ELF-1 (cell line): ENCODE measurements around the gene LDLRAP1.
"Not testable (repeated sequence)": the region's sequence is repeated elsewhere in the genome, so short reads cannot be mapped to it uniquely, and the experiment has no call there.

Experiments
- DNase-seq: peaks from one replicate; pipeline ENCODE4 v3.0.0-alpha.2; 2016; ENCODE audit warnings: low read depth, low spot score

LDLRAP1 gene

GRCh38 chr1:25575191-25575590, 31.8 kb downstream of the LDLRAP1 start:
- no peak for DNase-seq

- no peak for DNase-seq
Observed at GRCh38 chr1:25576459-25577133, 33.2 kb downstream of the LDLRAP1 start.

- DNase-seq, result no peak
Observed at GRCh38 chr1:25577134-25577920, 33.9 kb downstream of the LDLRAP1 start.

DNA sequence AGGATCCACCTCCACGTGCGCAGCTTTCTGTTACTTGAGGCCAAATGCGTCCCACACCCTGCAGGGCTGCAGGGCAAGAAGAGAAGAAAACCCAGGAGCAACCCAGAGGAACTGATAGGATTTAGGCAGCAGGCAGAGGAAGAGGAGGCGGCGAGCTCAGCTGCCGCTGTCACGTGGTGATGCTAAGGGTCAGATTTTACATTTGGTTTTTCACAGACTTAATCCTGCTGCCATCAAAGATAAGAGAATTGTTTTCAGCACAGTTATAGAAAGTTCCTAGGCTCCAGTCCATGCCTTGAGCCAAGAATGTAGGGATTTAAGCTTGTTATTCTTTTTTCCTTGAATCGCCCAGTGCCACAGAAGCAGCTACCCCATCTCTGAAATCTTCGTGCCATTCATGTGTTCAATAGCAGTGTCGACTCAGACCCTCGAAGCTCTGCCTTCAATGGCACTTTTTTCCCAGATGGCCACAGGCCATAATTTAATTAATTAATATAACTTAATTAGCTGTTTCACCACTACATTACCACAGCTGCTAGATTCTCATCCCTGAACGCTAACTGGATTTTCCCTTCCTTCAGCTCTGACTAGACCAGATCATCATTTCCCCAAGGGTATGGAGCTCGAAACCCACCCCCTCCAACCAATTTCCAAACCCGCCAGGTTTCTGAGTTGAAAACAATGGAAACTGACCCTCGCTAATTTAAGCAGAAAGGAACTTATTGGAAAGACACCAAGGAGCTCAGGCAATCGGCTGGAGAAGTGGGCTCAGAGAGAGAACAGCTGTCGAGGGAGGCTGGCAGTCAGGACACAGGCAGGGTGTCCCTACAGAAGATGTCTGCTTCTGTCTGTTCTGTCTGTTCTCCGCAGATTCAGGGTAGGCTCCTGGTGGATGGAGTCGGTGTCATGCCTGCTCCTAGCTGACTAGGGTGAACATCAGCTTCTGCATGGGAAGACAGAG, 36.2 kb downstream of the LDLRAP1 start:
- DNase-seq, result no peak

GRCh38 chr1:25580927-25581326, 37.5 kb downstream of the LDLRAP1 start:
- peak; percentile 47 for DNase-seq

- peak; percentile 18 for DNase-seq
Observed at GRCh38 chr1:25581764-25582163, 38.4 kb downstream of the LDLRAP1 start.

DNA sequence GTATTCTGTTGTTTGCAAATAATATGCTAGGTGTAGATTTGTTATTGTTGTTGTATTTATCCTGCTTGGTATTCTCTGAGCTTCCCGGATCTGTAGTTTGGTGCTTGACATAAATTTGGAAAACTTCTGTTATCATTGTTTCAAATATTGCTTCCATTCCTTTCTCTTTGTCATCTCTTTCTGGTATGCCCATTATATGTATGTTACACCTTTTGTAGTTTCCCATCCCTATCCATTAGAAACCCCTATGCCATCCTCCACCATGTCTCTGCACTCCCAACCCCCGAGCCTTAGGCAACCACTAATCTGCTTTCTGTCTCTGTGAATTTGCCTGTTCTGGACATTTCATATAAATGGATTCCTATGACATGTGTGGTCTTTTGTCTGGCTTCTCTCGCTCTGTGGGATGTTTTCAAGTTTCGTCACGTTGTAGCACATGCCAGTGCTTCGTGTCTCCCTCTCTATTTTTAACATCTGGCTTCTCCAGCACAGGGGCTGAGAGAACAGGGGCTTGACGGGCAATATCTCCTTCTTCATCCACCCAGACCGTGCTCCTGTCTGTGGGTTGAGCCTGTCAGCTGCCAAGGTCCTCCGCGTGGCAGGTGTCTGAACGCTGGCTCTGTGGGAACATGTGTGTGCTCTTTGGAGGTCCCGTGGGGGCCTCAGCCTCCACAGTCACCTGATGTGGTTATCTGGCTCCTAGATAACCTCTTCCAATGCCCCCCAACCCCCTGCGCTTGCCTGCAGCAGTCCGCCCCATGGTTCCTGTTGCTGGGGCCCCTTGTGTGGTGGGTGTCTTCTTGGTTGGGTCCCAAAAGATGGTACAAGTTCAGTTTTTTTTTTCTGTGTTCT, 40.3 kb downstream of the LDLRAP1 start:
- DNase-seq, result no peak

DNA sequence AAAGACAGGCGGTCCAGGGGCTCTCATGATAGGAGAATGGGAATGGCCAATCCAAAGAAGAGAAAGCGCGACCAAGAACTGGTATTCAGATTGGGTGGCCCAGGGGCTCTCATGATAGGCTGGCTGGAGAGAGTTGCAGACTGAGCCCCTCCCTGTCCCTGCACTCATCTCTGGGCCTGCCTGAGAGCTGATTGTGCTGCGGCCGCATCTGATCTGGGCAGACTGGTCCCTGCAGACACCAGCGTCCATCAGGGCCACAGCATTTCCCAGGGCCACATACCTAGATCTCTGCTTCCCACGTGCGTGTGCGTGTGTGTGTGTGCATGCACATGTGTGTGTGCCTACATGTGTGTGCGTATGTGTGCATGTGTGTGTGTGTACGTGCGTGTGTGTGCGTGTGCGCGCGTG, 42.8 kb downstream of the LDLRAP1 start:
- peak; percentile 93 for DNase-seq

DNA sequence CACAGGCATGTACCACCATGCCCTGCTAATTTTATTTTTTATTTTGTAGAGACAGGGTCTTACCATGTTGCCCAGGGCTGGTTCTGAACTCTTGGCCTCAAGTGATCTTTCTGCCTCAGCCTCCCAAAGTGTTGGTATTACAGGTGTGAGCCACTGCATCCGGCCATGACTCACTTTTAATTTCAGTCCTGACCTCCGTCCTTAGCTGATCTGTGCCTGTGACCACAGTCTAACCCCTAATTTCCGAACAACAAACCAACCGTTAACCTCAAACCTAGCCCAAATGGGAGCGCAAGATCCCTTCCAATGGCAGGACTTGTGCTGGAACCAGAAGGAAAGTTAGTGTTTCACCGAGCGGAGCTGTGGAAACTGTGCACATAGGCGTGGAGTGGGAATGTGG, 43.9 kb downstream of the LDLRAP1 start:
- DNase-seq, result no peak

DNA sequence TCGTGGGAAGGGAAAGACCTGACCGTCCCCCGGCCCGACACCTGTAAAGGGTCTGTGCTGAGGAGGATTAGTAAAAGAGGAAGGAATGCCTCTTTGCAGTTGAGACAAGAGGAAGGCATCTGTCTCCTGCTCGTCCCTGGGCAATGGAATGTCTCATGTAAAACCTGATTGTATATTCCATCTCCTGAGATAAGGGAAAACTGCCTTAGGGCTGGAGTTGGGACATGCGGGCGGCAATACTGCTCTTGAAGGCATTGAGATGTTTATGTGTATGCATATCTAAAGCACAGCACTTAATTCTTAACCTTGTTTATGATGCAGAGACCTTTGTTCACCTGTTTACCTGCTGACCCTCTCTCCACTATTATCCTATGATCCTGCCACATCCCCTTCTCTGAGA, 44.8 kb downstream of the LDLRAP1 start:
- peak; percentile 88 for DNase-seq

- peak; percentile 39 for DNase-seq
Observed at GRCh38 chr1:25588786-25589185, 45.4 kb downstream of the LDLRAP1 start.

- peak; percentile 49 for DNase-seq
Observed at GRCh38 chr1:25590096-25590824, 46.9 kb downstream of the LDLRAP1 start.

GRCh38 chr1:25593861-25594260, 50.5 kb downstream of the LDLRAP1 start:
- DNase-seq, result no peak

DNA sequence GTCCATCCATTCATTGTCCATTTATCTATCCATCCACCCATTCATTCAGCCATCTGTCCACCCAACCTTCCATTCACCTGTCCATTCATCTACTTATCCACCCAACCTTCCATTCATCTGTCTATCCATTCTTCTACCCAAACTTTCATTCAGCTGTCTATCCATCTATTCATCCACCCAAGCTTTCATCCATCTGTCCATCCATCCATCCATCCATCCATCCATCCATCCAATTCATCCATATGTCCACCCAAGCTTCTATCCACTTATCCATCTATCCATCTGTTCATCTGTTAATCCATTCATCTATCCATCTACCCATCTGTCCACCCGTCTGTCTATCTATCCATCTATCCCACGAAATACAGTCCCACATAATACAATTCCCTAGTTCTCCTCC, 51.6 kb downstream of the LDLRAP1 start:
- no peak for DNase-seq

DNA sequence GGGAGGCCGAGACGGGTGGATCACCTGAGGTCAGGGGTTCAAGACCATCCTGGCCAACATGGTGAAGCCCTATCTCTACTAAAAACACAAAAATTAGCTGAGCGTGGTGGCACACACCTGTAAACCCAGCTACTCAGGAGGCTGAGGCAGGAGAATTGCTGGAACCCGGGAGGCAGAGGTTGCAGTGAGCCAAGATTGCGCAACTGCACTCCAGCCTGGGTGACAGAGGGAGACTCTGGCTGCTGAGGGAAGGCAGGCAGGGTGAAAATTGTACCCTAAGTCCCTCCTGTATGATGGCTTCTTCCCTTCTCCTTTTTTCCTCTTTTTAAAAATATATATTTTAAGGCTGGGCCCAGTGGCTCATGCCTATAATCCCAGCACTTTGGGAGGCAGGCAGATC, 53.2 kb downstream of the LDLRAP1 start:
- DNase-seq, result not testable (repeated sequence)

DNA sequence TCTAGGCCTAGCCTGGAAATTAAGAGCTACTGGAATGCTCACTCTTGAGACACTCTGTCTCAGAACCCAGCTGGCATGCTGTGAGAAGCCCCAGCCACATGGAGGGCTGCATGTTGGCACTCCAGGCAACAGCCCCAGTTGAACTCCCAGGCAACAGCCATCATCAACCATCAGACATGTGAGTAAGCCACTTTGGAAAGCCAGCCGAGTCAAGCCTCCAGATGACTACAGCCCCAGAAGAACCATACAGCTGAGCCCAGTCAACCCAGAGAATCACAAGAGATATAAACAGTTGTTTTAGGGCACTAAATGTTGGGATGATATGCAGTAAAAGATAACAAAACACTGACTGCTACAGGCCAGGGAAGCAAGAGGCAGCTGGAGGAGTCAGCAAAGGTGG, 55.5 kb downstream of the LDLRAP1 start:
- no peak for DNase-seq

- DNase-seq, result no peak
Observed at GRCh38 chr1:25599969-25600610, 56.7 kb downstream of the LDLRAP1 start.

DNA sequence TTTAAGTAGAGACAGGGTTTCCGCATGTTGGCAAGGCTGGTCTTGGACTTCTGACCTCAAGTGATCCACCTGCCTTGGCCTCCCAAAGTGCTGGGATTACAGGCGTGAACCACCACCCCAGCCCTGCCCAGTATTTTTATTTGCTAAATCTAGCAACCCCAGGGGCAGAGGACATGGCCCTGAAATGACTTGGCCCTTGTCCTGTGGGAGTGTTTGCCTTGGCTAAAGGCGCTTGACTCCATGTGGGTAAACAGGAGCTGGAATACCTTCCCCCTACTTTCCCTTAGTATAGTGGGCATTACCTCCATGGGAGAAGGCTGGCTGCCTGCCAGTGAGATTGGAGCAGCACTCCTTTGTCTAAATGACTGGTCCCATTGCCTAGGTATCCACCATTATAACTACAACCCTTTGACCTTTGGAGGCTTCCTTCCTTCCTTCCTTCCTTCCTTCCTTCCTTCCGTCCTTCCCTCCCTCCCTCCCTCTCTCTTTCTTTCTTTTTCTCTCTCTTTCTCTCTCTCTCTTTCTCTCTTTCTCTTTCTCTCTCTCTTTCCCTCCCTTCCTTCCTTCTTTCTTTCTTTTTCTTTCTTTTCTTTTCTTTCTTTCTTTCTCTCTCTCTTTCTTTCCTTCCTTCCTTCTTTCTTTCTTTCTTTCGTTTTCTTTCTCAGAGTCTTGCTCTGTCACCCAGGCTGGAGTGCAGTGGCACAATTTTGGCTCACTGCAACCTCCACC, 57.7 kb downstream of the LDLRAP1 start:
- not testable (repeated sequence) for DNase-seq
